HepG2 (cell line): ENCODE results near the gene LLGL2. TPM values are rescaled to one million over a fixed set of nuclear protein-coding genes. Genes with fewer than 3 reads are reported as not detected.

ENCODE experiments used
- ASH2L ChIP-seq: fragments of 300-600, 200-600 bp; sonication (generic); IDR thresholded peaks from 2 replicates; pipeline ENCODE4 v1.7.0; 2017; ENCODE audit warnings: low read depth, mild to moderate bottlenecking, moderate library complexity, mixed read lengths, low read length; ENCODE audit not compliant: insufficient read length
- ATF7-NPFF ChIP-seq: sonication (generic); formaldehyde crosslinking; IDR thresholded peaks from 2 replicates; pipeline ENCODE4 v1.8.1; 2023; ENCODE audit warnings: mild to moderate bottlenecking, low read depth, missing genetic modification reagents, moderate library complexity
- LCORL ChIP-seq, 2 experiments: fragments of 450-650 bp in 1 of 2; sonication (generic) in 1 of 2; formaldehyde crosslinking in 1 of 2; IDR thresholded peaks; 2 replicates each; pipeline versions ENCODE4 v1.5.0 to v1.6.1; 2017 to 2020; ENCODE audit warnings: antibody characterized with exemption in 1 of 2, missing genetic modification reagents in 1 of 2
- SIX4 ChIP-seq: sonication (generic); formaldehyde crosslinking; IDR thresholded peaks from 2 replicates; pipeline ENCODE4 v1.4.0; 2020; ENCODE audit warnings: missing genetic modification reagents
- ZIK1 ChIP-seq: sonication (generic); formaldehyde crosslinking; IDR thresholded peaks from 2 replicates; pipeline ENCODE4 v1.5.0; 2020; ENCODE audit warnings: mild to moderate bottlenecking, low read depth, missing genetic modification reagents, borderline replicate concordance
- ZNF142 ChIP-seq: sonication (generic); formaldehyde crosslinking; IDR thresholded peaks from 2 replicates; pipeline ENCODE4 v1.4.0; 2020; ENCODE audit warnings: missing genetic modification reagents
- ZNF264 ChIP-seq: sonication (generic); formaldehyde crosslinking; IDR thresholded peaks from 2 replicates; pipeline ENCODE4 v1.4.0; 2020; ENCODE audit warnings: missing genetic modification reagents
- ZNF431 ChIP-seq: sonication (generic); formaldehyde crosslinking; IDR thresholded peaks from 2 replicates; pipeline ENCODE4 v1.9.0; 2022; ENCODE audit warnings: missing genetic modification reagents, low read depth, mild to moderate bottlenecking, borderline replicate concordance
- ZNF556 ChIP-seq: sonication (generic); formaldehyde crosslinking; IDR thresholded peaks from 2 replicates; pipeline ENCODE4 v1.4.0; 2020; ENCODE audit warnings: mild to moderate bottlenecking, missing genetic modification reagents, borderline replicate concordance
- ZNF607 ChIP-seq: sonication (generic); formaldehyde crosslinking; IDR thresholded peaks from 2 replicates; pipeline ENCODE4 v1.5.1; 2020; ENCODE audit warnings: missing genetic modification reagents, mild to moderate bottlenecking, borderline replicate concordance
- ZNF674 ChIP-seq: sonication (generic); formaldehyde crosslinking; IDR thresholded peaks from 2 replicates; pipeline ENCODE4 v1.5.0; 2020; ENCODE audit warnings: low read depth, mild to moderate bottlenecking, missing genetic modification reagents
- ZNF724P ChIP-seq: sonication (generic); formaldehyde crosslinking; IDR thresholded peaks from 2 replicates; pipeline ENCODE4 v1.8.0; 2022; ENCODE audit warnings: missing genetic modification reagents, borderline replicate concordance
- ZNF781 ChIP-seq: sonication (generic); formaldehyde crosslinking; IDR thresholded peaks from 2 replicates; pipeline ENCODE4 v1.5.1; 2020; ENCODE audit warnings: borderline replicate concordance, mild to moderate bottlenecking, missing genetic modification reagents; ENCODE audit errors: not compliant biosample characterization
- ZSCAN21 ChIP-seq: sonication (generic); formaldehyde crosslinking; IDR thresholded peaks from 2 replicates; pipeline ENCODE4 v1.8.0; 2022; ENCODE audit warnings: mild to moderate bottlenecking, missing genetic modification reagents, moderate library complexity, borderline replicate concordance
- polyA plus RNA-seq, 8 experiments: library from polyadenylated mRNA; depleted of rRNA in 3 of 8; stranded (reverse) in 7 of 8; unstranded in 1 of 8; fragments of >200 nt; fragmentation: Illumina TruSeq in 4 of 8; extraction: Trizol in 4 of 8; gene quantifications; 2 replicates each; pipeline versions ENCODE4 v1.2.1 to v1.2.3, GENCODE V29; 2011 to 2016; ENCODE audit warnings: low read depth in 4 of 8, missing spikeins in 1 of 8, mixed read lengths in 1 of 8; ENCODE audit not compliant: insufficient read depth in 1 of 8
- total RNA-seq, 5 experiments: library from RNA; depleted of rRNA; stranded (reverse); fragments of >200 nt; fragmentation: Illumina TruSeq; extraction: Trizol; gene quantifications; 2 replicates each; pipeline ENCODE4 v1.2.3, GENCODE V29; 2016; ENCODE audit warnings: low read depth in 1 of 5
- TF ChIP-seq, protein P1 (sequence below): sonication (generic); formaldehyde crosslinking; IDR thresholded peaks from 2 replicates; pipeline ENCODE4 v1.8.0; 2023; ENCODE audit warnings: mild to moderate bottlenecking, missing genetic modification reagents
- TF ChIP-seq, protein P2 (sequence below): sonication (generic); formaldehyde crosslinking; IDR thresholded peaks from 2 replicates; pipeline ENCODE4 v1.4.0; 2020; ENCODE audit warnings: missing genetic modification reagents, borderline replicate concordance
- TF ChIP-seq, protein P3 (sequence below): sonication (generic); formaldehyde crosslinking; IDR thresholded peaks from 2 replicates; pipeline ENCODE4 v1.5.1; 2020; ENCODE audit warnings: mild to moderate bottlenecking, moderate library complexity, missing genetic modification reagents

LLGL2 gene
- total and polyA plus RNA-seq, 2 of the 13 experiments (the other 11 are each of a cell fraction or from before 2014, with no cell fraction given): 83.0 to 86.7 TPM

GRCh38 chr17:75524970-75525805 lies at the start of gene LLGL2 (continued):
- TF ChIP-seq ZNF781 (CRISPR knock-in tag) (no peak), ZNF724P (CRISPR knock-in tag) (no peak; the same call in 1 of the 2 replicates), ZNF674 (CRISPR knock-in tag) (no peak), SIX4 (CRISPR knock-in tag) (no peak), ZNF607 (CRISPR knock-in tag) (peak; percentile 73; the same call in 1 of the 2 replicates), ZNF264 (CRISPR knock-in tag) (peak; percentile 79), ZSCAN21 (CRISPR knock-in tag) (no peak; the same call in 1 of the 2 replicates), ZNF431 (no peak), ZNF556 (CRISPR knock-in tag) (no peak; the same call in 1 of the 2 replicates), LCORL (IDR thresholded peaks at IDR 0.05) (no peak), LCORL (CRISPR knock-in tag; IDR thresholded peaks at IDR 0.05) (peak; percentile 92), ASH2L (peak; percentile 71), ZNF142 (0 out of 2 replicates have a peak, but pooled peaks have one; percentile 58), ATF7-NPFF (peak; percentile 38; the same call in 1 of the 2 replicates), ZIK1 (peak; percentile 68; the same call in 1 of the 2 replicates)
- TF ChIP-seq, protein P1, sequence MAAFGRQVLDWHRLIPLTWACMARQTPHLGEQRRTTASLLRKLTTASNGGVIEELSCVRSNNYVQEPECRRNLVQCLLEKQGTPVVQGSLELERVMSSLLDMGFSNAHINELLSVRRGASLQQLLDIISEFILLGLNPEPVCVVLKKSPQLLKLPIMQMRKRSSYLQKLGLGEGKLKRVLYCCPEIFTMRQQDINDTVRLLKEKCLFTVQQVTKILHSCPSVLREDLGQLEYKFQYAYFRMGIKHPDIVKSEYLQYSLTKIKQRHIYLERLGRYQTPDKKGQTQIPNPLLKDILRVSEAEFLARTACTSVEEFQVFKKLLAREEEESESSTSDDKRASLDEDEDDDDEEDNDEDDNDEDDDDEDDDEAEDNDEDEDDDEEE (CRISPR knock-in tag): peak; percentile 77; the same call in 1 of the 2 replicates
- TF ChIP-seq, protein P2, sequence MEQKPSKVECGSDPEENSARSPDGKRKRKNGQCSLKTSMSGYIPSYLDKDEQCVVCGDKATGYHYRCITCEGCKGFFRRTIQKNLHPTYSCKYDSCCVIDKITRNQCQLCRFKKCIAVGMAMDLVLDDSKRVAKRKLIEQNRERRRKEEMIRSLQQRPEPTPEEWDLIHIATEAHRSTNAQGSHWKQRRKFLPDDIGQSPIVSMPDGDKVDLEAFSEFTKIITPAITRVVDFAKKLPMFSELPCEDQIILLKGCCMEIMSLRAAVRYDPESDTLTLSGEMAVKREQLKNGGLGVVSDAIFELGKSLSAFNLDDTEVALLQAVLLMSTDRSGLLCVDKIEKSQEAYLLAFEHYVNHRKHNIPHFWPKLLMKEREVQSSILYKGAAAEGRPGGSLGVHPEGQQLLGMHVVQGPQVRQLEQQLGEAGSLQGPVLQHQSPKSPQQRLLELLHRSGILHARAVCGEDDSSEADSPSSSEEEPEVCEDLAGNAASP (CRISPR knock-in tag): peak; percentile 45; the same call in 1 of the 2 replicates
- TF ChIP-seq, protein P3, sequence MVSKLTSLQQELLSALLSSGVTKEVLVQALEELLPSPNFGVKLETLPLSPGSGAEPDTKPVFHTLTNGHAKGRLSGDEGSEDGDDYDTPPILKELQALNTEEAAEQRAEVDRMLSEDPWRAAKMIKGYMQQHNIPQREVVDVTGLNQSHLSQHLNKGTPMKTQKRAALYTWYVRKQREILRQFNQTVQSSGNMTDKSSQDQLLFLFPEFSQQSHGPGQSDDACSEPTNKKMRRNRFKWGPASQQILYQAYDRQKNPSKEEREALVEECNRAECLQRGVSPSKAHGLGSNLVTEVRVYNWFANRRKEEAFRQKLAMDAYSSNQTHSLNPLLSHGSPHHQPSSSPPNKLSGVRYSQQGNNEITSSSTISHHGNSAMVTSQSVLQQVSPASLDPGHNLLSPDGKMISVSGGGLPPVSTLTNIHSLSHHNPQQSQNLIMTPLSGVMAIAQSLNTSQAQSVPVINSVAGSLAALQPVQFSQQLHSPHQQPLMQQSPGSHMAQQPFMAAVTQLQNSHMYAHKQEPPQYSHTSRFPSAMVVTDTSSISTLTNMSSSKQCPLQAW (CRISPR knock-in tag): peak; percentile 86
